ENCODE data around the gene MDK. TPM values are rescaled to one million over a fixed set of nuclear protein-coding genes. Genes with fewer than 3 reads are reported as not detected.

The MDK gene
- total RNA-seq, 4 donors from 2014 or later, result 4.0 to 23.8 (median 8.1) TPM

GRCh38 chr11:46342239-46342638, 39.2 kb upstream of the MDK start:
- TF ChIP-seq CTCF (IDR thresholded peaks at IDR 0.05; ENCODE audit: low read depth), result no peak

- TF ChIP-seq CTCF (IDR thresholded peaks at IDR 0.05; ENCODE audit: low read depth), result no peak
Measured at GRCh38 chr11:46343520-46343919, 37.9 kb upstream of the MDK start.

- no peak for TF ChIP-seq CTCF (IDR thresholded peaks at IDR 0.05; ENCODE audit: low read depth)
Measured at GRCh38 chr11:46345131-46345597, 36.3 kb upstream of the MDK start.

GRCh38 chr11:46345881-46346484, 35.5 kb upstream of the MDK start:
- TF ChIP-seq CTCF (IDR thresholded peaks at IDR 0.05; ENCODE audit: low read depth), result no peak

GRCh38 chr11:46346886-46347636, 34.4 kb upstream of the MDK start, which contains the start of gene DGKZ:
DGKZ (plus strand) TSS chr11:46347463; CDS start chr11:46347660, 197 bp downstream.
- no peak for TF ChIP-seq CTCF (IDR thresholded peaks at IDR 0.05; ENCODE audit: low read depth)

GRCh38 chr11:46347637-46348311, 33.7 kb upstream of the MDK start:
- no peak for TF ChIP-seq CTCF (IDR thresholded peaks at IDR 0.05; ENCODE audit: low read depth)
